AG09319 (cell line): Measurements from ENCODE around the gene STK38L.

Experiments used
- DNase-seq: peaks from one replicate; pipeline ENCODE4 v3.0.0-alpha.2; 2010; ENCODE audit warnings: low read depth; ENCODE audit errors: extremely low read depth
- TF ChIP-seq, protein P1 (sequence below): IDR thresholded peaks from 2 replicates; pipeline ENCODE4 v1.5.1; 2011; ENCODE audit warnings: low read depth, mild to moderate bottlenecking, inconsistent platforms, low read length, moderate library complexity

STK38L gene

GRCh38 chr12:27213830-27214787 lies 30.0 kb upstream of the STK38L start:
- no peak for DNase-seq
- TF ChIP-seq, protein P1, sequence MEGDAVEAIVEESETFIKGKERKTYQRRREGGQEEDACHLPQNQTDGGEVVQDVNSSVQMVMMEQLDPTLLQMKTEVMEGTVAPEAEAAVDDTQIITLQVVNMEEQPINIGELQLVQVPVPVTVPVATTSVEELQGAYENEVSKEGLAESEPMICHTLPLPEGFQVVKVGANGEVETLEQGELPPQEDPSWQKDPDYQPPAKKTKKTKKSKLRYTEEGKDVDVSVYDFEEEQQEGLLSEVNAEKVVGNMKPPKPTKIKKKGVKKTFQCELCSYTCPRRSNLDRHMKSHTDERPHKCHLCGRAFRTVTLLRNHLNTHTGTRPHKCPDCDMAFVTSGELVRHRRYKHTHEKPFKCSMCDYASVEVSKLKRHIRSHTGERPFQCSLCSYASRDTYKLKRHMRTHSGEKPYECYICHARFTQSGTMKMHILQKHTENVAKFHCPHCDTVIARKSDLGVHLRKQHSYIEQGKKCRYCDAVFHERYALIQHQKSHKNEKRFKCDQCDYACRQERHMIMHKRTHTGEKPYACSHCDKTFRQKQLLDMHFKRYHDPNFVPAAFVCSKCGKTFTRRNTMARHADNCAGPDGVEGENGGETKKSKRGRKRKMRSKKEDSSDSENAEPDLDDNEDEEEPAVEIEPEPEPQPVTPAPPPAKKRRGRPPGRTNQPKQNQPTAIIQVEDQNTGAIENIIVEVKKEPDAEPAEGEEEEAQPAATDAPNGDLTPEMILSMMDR: no peak

- TF ChIP-seq, protein P1: no peak
- no peak for DNase-seq
These were observed 26.5 kb upstream of the STK38L start for GRCh38 chr12:27217590-27217989.

DNA sequence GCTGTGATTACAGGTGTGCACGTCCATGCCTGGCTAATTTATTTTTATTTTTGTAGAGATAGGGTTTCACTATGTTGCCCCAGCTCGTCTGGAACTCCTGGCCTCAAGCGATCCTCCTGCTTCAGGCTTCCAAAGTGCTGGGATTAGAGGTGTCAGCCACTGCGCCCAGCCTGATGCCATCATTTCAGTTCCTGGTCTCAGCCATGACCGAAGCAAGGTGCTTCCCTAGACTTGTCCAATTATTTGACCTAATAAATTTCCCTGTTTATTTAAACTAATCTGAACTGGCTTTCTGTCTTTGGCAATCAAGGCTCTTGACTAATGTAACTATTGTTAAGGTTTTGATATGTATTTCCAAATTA lies 24.4 kb upstream of the STK38L start:
- TF ChIP-seq, protein P1: no peak
- DNase-seq: no peak

GRCh38 chr12:27220055-27220987 lies 23.8 kb upstream of the STK38L start:
- DNase-seq: no peak
- TF ChIP-seq, protein P1: no peak

GRCh38 chr12:27220988-27221345 lies 23.1 kb upstream of the STK38L start:
- no peak for DNase-seq
- TF ChIP-seq, protein P1: no peak

DNA sequence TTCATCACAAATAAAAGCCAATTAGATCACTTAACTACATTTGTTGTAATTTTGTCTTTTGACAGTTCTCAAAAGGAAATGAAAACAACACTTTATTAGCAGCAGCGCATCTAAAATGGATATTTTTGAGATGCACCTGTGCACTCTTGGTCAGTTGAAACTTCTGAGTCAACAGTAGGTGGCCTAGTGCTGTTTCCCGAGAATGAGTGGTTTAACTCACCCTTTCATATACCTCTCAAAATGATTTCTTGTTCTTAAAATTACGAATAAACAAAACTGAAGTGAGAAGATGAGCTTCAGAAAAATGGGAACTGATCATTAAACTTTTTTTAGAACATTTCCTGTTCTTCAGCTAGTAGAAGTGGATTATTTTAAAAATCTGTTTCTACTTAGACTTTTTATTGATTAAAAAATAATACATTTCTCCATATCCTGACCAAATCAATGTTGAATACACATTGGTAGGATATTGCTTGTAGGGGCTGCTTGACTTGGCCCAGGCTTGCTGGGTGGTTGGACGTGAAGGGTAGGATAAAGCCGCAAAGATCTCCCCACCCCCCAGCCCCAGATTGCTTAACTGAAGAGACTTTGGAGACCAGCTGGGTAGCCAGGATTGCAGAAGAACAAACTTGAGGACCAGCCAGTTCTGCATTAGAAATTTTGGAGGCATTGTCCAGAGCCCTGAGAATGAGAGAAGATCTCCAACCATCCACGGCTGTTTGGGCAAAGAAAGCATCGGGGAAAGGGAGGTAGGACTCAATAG lies 22.3 kb upstream of the STK38L start:
- TF ChIP-seq, protein P1: no peak
- no peak for DNase-seq
